ENCODE data around the gene GPR107. TPM values are rescaled to one million over a fixed set of nuclear protein-coding genes. Genes with fewer than 3 reads are reported as not detected.

GPR107 gene
- total RNA-seq, 1 experiment from 2014 or later, result 77.4 TPM

GRCh38 chr9:130095872-130096271, 42.2 kb downstream of the GPR107 start:
- Histone ChIP-seq H3K4me2 (no peak overlapping the region), H3K27ac (no peak overlapping the region), H4K20me1 (ENCODE audit: insufficient read depth) (no peaks in the 10 kb centered on the region; the same call in 1 of the 2 replicates), H3K9me2 (ENCODE audit: insufficient read depth) (no peaks in the 10 kb centered on the region), H3K4me1 (replicated peaks; ENCODE audit: insufficient read depth) (no peaks in the 10 kb centered on the region), H3K4me3 (no peak overlapping the region), H3K9me3 (ENCODE audit: insufficient read depth, low read depth) (no peaks in the 10 kb centered on the region), H3K27me3 (ENCODE audit: insufficient read depth, low read depth) (no peaks in the 10 kb centered on the region), H3F3A (ENCODE audit: insufficient read depth, low read depth) (no peaks in the 10 kb centered on the region), H2AFZ (no peak overlapping the region), H3K79me2 (ENCODE audit: low read depth) (no peaks in the 10 kb centered on the region), H3K36me3 (ENCODE audit: low read depth) (peaks cover 12% of the 10 kb centered on the region)
- intact Hi-C loops (cut with micrococcal nuclease; ENCODE audit: unreplicated experiment), result loop anchor here (5.0 kb wide), 2 partner anchors 259 to 454 kb away; partner anchors contain the start of genes ASB6, C9orf78 and USP20
- ChIA-PET POLR2A (ENCODE audit: unreplicated experiment) (no interaction called here), CTCF (no interaction called here)
- BruUV-seq (replicated peaks), result no TSS peak
- DNase-seq, result no peak
- TF ChIP-seq EZH2 (IDR thresholded peaks at IDR 0.05; ENCODE audit: low read depth), result no peak
- TF ChIP-seq, protein P1, sequence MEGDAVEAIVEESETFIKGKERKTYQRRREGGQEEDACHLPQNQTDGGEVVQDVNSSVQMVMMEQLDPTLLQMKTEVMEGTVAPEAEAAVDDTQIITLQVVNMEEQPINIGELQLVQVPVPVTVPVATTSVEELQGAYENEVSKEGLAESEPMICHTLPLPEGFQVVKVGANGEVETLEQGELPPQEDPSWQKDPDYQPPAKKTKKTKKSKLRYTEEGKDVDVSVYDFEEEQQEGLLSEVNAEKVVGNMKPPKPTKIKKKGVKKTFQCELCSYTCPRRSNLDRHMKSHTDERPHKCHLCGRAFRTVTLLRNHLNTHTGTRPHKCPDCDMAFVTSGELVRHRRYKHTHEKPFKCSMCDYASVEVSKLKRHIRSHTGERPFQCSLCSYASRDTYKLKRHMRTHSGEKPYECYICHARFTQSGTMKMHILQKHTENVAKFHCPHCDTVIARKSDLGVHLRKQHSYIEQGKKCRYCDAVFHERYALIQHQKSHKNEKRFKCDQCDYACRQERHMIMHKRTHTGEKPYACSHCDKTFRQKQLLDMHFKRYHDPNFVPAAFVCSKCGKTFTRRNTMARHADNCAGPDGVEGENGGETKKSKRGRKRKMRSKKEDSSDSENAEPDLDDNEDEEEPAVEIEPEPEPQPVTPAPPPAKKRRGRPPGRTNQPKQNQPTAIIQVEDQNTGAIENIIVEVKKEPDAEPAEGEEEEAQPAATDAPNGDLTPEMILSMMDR (conservative IDR thresholded peaks at IDR 0.05), result no peak

DNA sequence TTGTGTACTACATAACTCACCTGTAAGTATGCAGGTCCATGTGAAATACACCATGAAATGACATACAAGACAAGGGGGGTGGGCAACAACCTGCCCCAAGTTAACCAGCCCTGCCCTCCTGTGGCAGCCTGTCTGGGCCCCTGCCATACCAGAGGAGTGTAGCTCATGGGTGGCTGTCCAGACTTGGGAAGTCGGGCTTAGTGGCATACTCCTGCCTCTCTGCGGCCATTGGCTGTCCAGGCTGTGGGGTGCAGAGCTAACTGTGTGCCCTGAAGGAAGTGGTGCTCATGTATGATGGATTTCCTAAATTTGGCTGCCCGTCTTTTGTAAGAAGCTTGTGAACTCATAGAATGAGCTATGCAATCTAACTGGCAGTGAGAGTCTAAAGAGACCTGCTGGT, 47.0 kb downstream of the GPR107 start:
- CTCF ChIA-PET, result interaction anchor here (0.7 kb wide), 1 partner anchor 9 kb away, joined by 5 read pairs; no protein-coding TSS in a partner anchor
- TF ChIP-seq EZH2 (IDR thresholded peaks at IDR 0.05; ENCODE audit: low read depth), result no peak
- TF ChIP-seq, protein P1 (conservative IDR thresholded peaks at IDR 0.05), result no peak
- Histone ChIP-seq H2AFZ (no peak overlapping the region), H3K4me2 (no peak overlapping the region), H3K9me2 (ENCODE audit: insufficient read depth) (no peaks in the 10 kb centered on the region), H4K20me1 (ENCODE audit: insufficient read depth) (no peaks in the 10 kb centered on the region; the same call in 1 of the 2 replicates), H3K4me1 (replicated peaks; ENCODE audit: insufficient read depth) (no peaks in the 10 kb centered on the region), H3K4me3 (no peak overlapping the region), H3F3A (ENCODE audit: insufficient read depth, low read depth) (peaks cover 10% of the 10 kb centered on the region; the same call in 1 of the 2 replicates), H3K36me3 (ENCODE audit: low read depth) (peaks cover 11% of the 10 kb centered on the region), H3K27ac (no peak overlapping the region), H3K27me3 (ENCODE audit: insufficient read depth, low read depth) (no peaks in the 10 kb centered on the region), H3K79me2 (ENCODE audit: low read depth) (no peaks in the 10 kb centered on the region), H3K9me3 (ENCODE audit: insufficient read depth, low read depth) (no peaks in the 10 kb centered on the region)
- no TSS peak for BruUV-seq (replicated peaks)
- no peak for DNase-seq
- intact Hi-C loops (cut with micrococcal nuclease; ENCODE audit: unreplicated experiment), result no loop called here
- POLR2A ChIA-PET (ENCODE audit: unreplicated experiment), result no interaction called here

- no peak overlapping the region for H3K27ac ChIP-seq
- intact Hi-C loops (cut with micrococcal nuclease; ENCODE audit: unreplicated experiment), result no loop called here
- H2AFZ ChIP-seq, result no peak overlapping the region
- H3K4me3 ChIP-seq, result no peak overlapping the region
- TF ChIP-seq, protein P1 (conservative IDR thresholded peaks at IDR 0.05), result no peak
- TF ChIP-seq EZH2 (IDR thresholded peaks at IDR 0.05; ENCODE audit: low read depth), result no peak
- BruUV-seq (replicated peaks), result no TSS peak
- H3K9me2 ChIP-seq (ENCODE audit: insufficient read depth), result no peaks in the 10 kb centered on the region
- H3K36me3 ChIP-seq (ENCODE audit: low read depth), result peaks cover 11% of the 10 kb centered on the region
- CTCF ChIA-PET, result no interaction called here
- no peak for DNase-seq
- H3F3A ChIP-seq (ENCODE audit: insufficient read depth, low read depth), result peaks cover 14% of the 10 kb centered on the region; the same call in 1 of the 2 replicates
- no peaks in the 10 kb centered on the region; the same call in 1 of the 2 replicates for H4K20me1 ChIP-seq (ENCODE audit: insufficient read depth)
- H3K4me1 ChIP-seq (replicated peaks; ENCODE audit: insufficient read depth), result no peaks in the 10 kb centered on the region
- POLR2A ChIA-PET (ENCODE audit: unreplicated experiment), result no interaction called here
- no peaks in the 10 kb centered on the region for H3K9me3 ChIP-seq (ENCODE audit: insufficient read depth, low read depth)
- H3K79me2 ChIP-seq (ENCODE audit: low read depth), result no peaks in the 10 kb centered on the region
- H3K27me3 ChIP-seq (ENCODE audit: insufficient read depth, low read depth), result no peaks in the 10 kb centered on the region
- no peak overlapping the region for H3K4me2 ChIP-seq
Observed at GRCh38 chr9:130101915-130102314, 48.2 kb downstream of the GPR107 start.

All from PC-9 (cell line).